ENCODE measurements around the gene SCART1. TPM values are rescaled to one million over a fixed set of nuclear protein-coding genes. Genes with fewer than 3 reads are reported as not detected.

SCART1 gene
- total RNA-seq, 1 donor from 2014 or later: 3.8 TPM

DNA sequence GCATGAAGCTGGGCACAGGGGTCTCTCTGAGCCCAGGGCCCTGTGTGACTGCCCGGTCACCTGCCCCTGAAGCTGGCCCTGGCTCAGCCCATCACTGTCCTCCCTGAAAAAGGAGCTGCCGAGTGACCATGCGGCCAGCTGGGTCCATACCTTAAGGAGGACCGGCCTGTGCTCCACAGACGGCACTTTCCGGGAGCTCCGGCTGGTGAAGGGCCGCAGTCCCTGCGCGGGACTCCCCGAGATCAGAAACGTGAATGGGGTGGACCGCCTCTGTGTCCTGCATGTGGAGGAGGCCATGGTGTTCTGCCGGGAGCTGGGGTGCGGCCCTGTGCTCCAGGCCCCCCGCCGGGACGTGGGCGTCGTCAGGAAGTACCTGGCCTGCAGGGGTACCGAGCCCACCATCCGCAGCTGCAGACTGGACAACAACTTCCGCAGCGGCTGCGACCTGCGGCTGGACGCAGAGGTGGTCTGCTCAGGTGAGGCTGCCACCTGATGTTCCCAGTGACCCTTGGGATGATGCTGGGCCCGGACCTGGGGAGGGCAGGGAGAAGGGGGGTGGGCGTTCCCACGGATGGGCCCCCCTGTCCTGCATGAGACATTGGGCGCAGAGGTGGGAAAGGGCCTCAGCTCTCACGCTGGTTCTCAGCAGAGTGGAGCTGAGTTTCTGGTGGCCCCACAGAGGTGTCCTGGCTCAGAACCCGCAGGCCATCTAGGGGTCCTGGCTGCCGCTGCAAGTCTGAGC lies 3.5 kb downstream of the SCART1 start:
- no peak for DNase-seq
- Mint-ChIP-seq H3K27ac (ENCODE audit: unreplicated experiment) (no peak overlapping the region), H3K4me1 (ENCODE audit: low read depth, unreplicated experiment) (no peaks in the 10 kb centered on the region), H3K36me3 (ENCODE audit: unreplicated experiment) (peaks cover 5% of the 10 kb centered on the region), H3K4me3 (ENCODE audit: unreplicated experiment) (no peak overlapping the region), H3K27me3 (ENCODE audit: unreplicated experiment) (peaks cover 2% of the 10 kb centered on the region), H3K9me3 (ENCODE audit: unreplicated experiment) (peaks cover 5% of the 10 kb centered on the region)
- no peak for TF ChIP-seq CTCF (IDR thresholded peaks at IDR 0.05; ENCODE audit: partially characterized antibody, unreplicated experiment)

- H3K27me3 Mint-ChIP-seq (ENCODE audit: unreplicated experiment): peaks cover 2% of the 10 kb centered on the region
- no peaks in the 10 kb centered on the region for H3K4me1 Mint-ChIP-seq (ENCODE audit: low read depth, unreplicated experiment)
- DNase-seq: no peak
- H3K9me3 Mint-ChIP-seq (ENCODE audit: unreplicated experiment): peaks cover 4% of the 10 kb centered on the region
- peaks cover 3% of the 10 kb centered on the region for H3K36me3 Mint-ChIP-seq (ENCODE audit: unreplicated experiment)
- H3K27ac Mint-ChIP-seq (ENCODE audit: unreplicated experiment): no peak overlapping the region
- H3K4me3 Mint-ChIP-seq (ENCODE audit: unreplicated experiment): no peak overlapping the region
- TF ChIP-seq CTCF (IDR thresholded peaks at IDR 0.05; ENCODE audit: partially characterized antibody, unreplicated experiment): no peak
Observed at GRCh38 chr10:133458021-133458709, 4.4 kb downstream of the SCART1 start.

GRCh38 chr10:133458710-133459453 lies 5.1 kb downstream of the SCART1 start:
- no peak for DNase-seq
- Mint-ChIP-seq H3K4me3 (ENCODE audit: unreplicated experiment) (no peak overlapping the region), H3K27me3 (ENCODE audit: unreplicated experiment) (peaks cover 6% of the 10 kb centered on the region), H3K9me3 (ENCODE audit: unreplicated experiment) (peaks cover 3% of the 10 kb centered on the region), H3K27ac (ENCODE audit: unreplicated experiment) (no peak overlapping the region), H3K36me3 (ENCODE audit: unreplicated experiment) (peaks cover 7% of the 10 kb centered on the region), H3K4me1 (ENCODE audit: low read depth, unreplicated experiment) (no peaks in the 10 kb centered on the region)
- TF ChIP-seq CTCF (IDR thresholded peaks at IDR 0.05; ENCODE audit: partially characterized antibody, unreplicated experiment): no peak

DNA sequence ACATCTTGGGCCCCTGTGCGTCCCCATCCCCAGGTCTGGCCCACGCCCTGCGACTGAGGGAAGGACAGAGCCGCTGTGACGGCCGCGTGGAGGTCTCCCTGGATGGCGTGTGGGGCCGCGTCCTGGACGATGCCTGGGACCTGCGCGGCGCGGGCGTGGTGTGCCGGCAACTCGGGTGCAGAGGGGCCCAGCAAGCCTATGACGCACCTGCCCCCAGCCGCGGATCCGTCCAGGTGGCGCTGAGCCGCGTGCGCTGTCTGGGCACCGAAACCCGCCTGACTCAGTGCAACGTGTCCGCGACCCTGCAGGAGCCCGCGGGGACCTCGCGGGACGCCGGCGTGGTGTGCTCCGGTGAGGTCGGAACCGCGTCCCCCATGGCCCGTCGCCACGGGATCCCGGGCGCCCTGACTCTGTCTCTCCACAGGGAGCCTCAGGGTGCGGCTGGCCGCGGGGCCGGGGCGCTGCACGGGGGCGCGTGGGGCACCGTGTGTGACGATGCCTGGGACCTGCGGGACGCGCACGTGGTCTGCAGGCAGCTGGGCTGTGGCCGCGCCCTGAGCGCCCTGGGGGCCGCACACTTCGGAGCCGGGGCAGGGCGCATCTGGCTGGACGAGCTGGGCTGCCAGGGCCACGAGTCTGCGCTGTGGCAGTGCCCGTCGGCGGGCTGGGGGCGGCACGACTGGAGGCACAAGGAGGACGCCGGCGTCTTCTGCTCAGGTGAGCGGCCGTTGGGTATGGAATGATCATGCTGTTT lies 5.9 kb downstream of the SCART1 start:
- Mint-ChIP-seq H3K27me3 (ENCODE audit: unreplicated experiment) (peaks cover 6% of the 10 kb centered on the region), H3K36me3 (ENCODE audit: unreplicated experiment) (peaks cover 7% of the 10 kb centered on the region), H3K4me3 (ENCODE audit: unreplicated experiment) (no peak overlapping the region), H3K4me1 (ENCODE audit: low read depth, unreplicated experiment) (no peaks in the 10 kb centered on the region), H3K27ac (ENCODE audit: unreplicated experiment) (no peak overlapping the region), H3K9me3 (ENCODE audit: unreplicated experiment) (peaks cover 5% of the 10 kb centered on the region)
- no peak for DNase-seq
- TF ChIP-seq CTCF (IDR thresholded peaks at IDR 0.05; ENCODE audit: partially characterized antibody, unreplicated experiment): no peak

All from glutamatergic neuron (in vitro differentiated cells).